ENCODE results near the gene KSR1.

GRCh38 chr17:27458524-27458908, 2.3 kb downstream of the KSR1 start:
- no peak for TF ChIP-seq CTCF (IDR thresholded peaks at IDR 0.05)
- no peak for TF ChIP-seq POLR2A (IDR thresholded peaks at IDR 0.05)

Data from testis (tissue), 2 donors.